ENCODE data around the gene CACNG4. TPM values are rescaled to one million over a fixed set of nuclear protein-coding genes. Genes with fewer than 3 reads are reported as not detected.

CACNG4 gene
- total RNA-seq, 1 experiment from 2014 or later, result not detected

GRCh38 chr17:66959641-66960375 lies 4.7 kb upstream of the CACNG4 start:
- no peaks in the 10 kb centered on the region for H3K36me3 ChIP-seq (ENCODE audit: control insufficient read depth in 1 of 2, insufficient read depth in 2 of 2, low read length in 2 of 2)
- ATAC-seq (no peak), DNase-seq (ENCODE audit: low read depth, low spot score) (no peak)
- BruUV-seq (replicated peaks), result no TSS peak
- no peak overlapping the region for H3K9ac ChIP-seq (ENCODE audit: low read length)
- POLR2A ChIA-PET, result interaction anchor here (0.7 kb wide), 1 partner anchor 39 kb away, joined by 3 read pairs; no protein-coding TSS in a partner anchor
- RAD21 ChIA-PET (ENCODE audit: low non-redundant PET in 1 of 2, low total read pairs in 2 of 2, uncharacterized antibody in 2 of 2, unreplicated experiment in 2 of 2), result interaction anchor here in 1 of 2 experiments (0.7 to 1.5 kb wide), 2 partner anchors 15 to 99 kb away, joined by 4 to 5 read pairs; no protein-coding TSS in a partner anchor
- H3K79me2 ChIP-seq (ENCODE audit: insufficient read depth, low read length), result no peaks in the 10 kb centered on the region
- no peaks in the 10 kb centered on the region; the same call in 1 of the 2 replicates for H3K27me3 ChIP-seq (ENCODE audit: insufficient read depth, low read length)
- intact Hi-C loops (cut with micrococcal nuclease), result no loop called here
- H3K9me3 ChIP-seq (ENCODE audit: control insufficient read depth in 1 of 2, insufficient read depth in 1 of 2, low read depth in 1 of 2, low read length in 2 of 2), result no peaks in the 10 kb centered on the region
- H3K4me1 ChIP-seq (ENCODE audit: control insufficient read depth in 1 of 2, insufficient read depth in 2 of 2, low read length in 2 of 2), result peaks cover 24 to 44% of the 10 kb centered on the region in 2 experiments
- peak overlapping the region; percentile 60; the same call in 1 of the 2 replicates for H3K4me2 ChIP-seq (ENCODE audit: low read length)
- H3K9me2 ChIP-seq (ENCODE audit: insufficient read depth), result no peaks in the 10 kb centered on the region
- no peak overlapping the region for H2AFZ ChIP-seq (ENCODE audit: low read depth, low read length, poor library complexity, severe bottlenecking)
- no peak overlapping the region for H3K27ac ChIP-seq (ENCODE audit: low read depth, low read length)
- H3K4me3 ChIP-seq (replicated peaks in 1 of 2; ENCODE audit: low read depth in 1 of 2, low read length in 2 of 2), result no peak overlapping the region
- CTCF ChIA-PET, result no interaction called here
- no peaks in the 10 kb centered on the region for H4K20me1 ChIP-seq (ENCODE audit: insufficient read depth)
- TF ChIP-seq MAX (IDR thresholded peaks at IDR 0.05) (no peak), CBX3 (IDR thresholded peaks at IDR 0.05; ENCODE audit: low read depth) (no peak), EGR1 (IDR thresholded peaks at IDR 0.05; ENCODE audit: low read depth) (no peak), ZFX (IDR thresholded peaks at IDR 0.05) (no peak), ZNF274 (IDR thresholded peaks at IDR 0.05; ENCODE audit: low read depth, low read length) (no peak), CEBPB (IDR thresholded peaks at IDR 0.05; ENCODE audit: low read depth) (no peak), CTCF (IDR thresholded peaks at IDR 0.05 in 2 of 3, conservative IDR thresholded peaks at IDR 0.05 in 1 of 3; ENCODE audit: borderline replicate concordance in 1 of 3, insufficient read depth in 1 of 3, low read depth in 2 of 3, low read length in 2 of 3) (no peak), SP1 (IDR thresholded peaks at IDR 0.05; ENCODE audit: low read depth) (no peak), SRF (IDR thresholded peaks at IDR 0.05; ENCODE audit: low read depth) (no peak), ZBTB33 (IDR thresholded peaks at IDR 0.05; ENCODE audit: extremely low read depth, insufficient replicate concordance, low read length) (no peak), EZH2phosphoT487 (IDR thresholded peaks at IDR 0.05; ENCODE audit: borderline replicate concordance) (no peak), EZH2 (IDR thresholded peaks at IDR 0.05) (no peak), ELF1 (IDR thresholded peaks at IDR 0.05; ENCODE audit: borderline replicate concordance, low read depth) (no peak)
- TF ChIP-seq, protein P1, sequence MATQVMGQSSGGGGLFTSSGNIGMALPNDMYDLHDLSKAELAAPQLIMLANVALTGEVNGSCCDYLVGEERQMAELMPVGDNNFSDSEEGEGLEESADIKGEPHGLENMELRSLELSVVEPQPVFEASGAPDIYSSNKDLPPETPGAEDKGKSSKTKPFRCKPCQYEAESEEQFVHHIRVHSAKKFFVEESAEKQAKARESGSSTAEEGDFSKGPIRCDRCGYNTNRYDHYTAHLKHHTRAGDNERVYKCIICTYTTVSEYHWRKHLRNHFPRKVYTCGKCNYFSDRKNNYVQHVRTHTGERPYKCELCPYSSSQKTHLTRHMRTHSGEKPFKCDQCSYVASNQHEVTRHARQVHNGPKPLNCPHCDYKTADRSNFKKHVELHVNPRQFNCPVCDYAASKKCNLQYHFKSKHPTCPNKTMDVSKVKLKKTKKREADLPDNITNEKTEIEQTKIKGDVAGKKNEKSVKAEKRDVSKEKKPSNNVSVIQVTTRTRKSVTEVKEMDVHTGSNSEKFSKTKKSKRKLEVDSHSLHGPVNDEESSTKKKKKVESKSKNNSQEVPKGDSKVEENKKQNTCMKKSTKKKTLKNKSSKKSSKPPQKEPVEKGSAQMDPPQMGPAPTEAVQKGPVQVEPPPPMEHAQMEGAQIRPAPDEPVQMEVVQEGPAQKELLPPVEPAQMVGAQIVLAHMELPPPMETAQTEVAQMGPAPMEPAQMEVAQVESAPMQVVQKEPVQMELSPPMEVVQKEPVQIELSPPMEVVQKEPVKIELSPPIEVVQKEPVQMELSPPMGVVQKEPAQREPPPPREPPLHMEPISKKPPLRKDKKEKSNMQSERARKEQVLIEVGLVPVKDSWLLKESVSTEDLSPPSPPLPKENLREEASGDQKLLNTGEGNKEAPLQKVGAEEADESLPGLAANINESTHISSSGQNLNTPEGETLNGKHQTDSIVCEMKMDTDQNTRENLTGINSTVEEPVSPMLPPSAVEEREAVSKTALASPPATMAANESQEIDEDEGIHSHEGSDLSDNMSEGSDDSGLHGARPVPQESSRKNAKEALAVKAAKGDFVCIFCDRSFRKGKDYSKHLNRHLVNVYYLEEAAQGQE (IDR thresholded peaks at IDR 0.05; ENCODE audit: low read depth), result no peak

All from HCT116 (cell line).